Colonic mucosa (tissue), 4 donors: ENCODE data around the gene FRMD5. TPM values are rescaled to one million over a fixed set of nuclear protein-coding genes. Genes with fewer than 3 reads are reported as not detected.

Experiments used
- DNase-seq: peaks from one replicate; pipeline ENCODE4 v3.0.0-alpha.2; 2020
- H3K27ac ChIP-seq: fragments of 200-600 bp; one replicate; pipeline ENCODE4 v1.8.0; 2021
- H3K27me3 ChIP-seq: fragments of 200-600 bp; one replicate; pipeline ENCODE4 v1.8.0; 2021
- H3K36me3 ChIP-seq: fragments of 200-600 bp; one replicate; pipeline ENCODE4 v1.8.0; 2021
- H3K4me1 ChIP-seq: fragments of 200-600 bp; one replicate; pipeline ENCODE4 v1.8.0; 2021; ENCODE audit warnings: mild to moderate bottlenecking
- H3K4me3 ChIP-seq: fragments of 200-600 bp; one replicate; pipeline ENCODE4 v1.8.0; 2021
- H3K9ac ChIP-seq, 2 donors: one replicate each; pipeline ENCODE4 v1.7.0; 2013; ENCODE audit warnings: control low read depth in 2 of 2, low read depth in 2 of 2, low read length in 2 of 2
- H3K9me3 ChIP-seq: fragments of 200-600 bp; one replicate; pipeline ENCODE4 v1.8.0; 2021
- CTCF ChIP-seq: fragments of 200-600 bp; IDR thresholded peaks from one replicate; pipeline ENCODE4 v1.8.0; 2022; ENCODE audit warnings: antibody characterized with exemption, mild to moderate bottlenecking
- intact Hi-C: fragments of 100-400 bp; cut with DNase I; formaldehyde crosslinking; loops from one replicate; pipeline ENCODE4 v1.14.1; 2022
- total RNA-seq, 2 donors: library from RNA; stranded (reverse); fragmentation: NEBNext Ultra II Directional in 1 of 2; extraction: Animal tissue kit (Norgen Biotek cat#: 25700) in 1 of 2; gene quantifications; one replicate each; pipeline ENCODE4 v1.2.1, GENCODE V29; 2021
- donor health status: healthy.
- donor health status: DM: no; HTN: no; CAD: no.
- donor health status: DM: no; HTN: no; CAD: no.

FRMD5 gene
- total RNA-seq, 2 donors from 2014 or later: 2.9 to 3.4 TPM

GRCh38 chr15:44160796-44161195 lies 34.3 kb downstream of the FRMD5 start:
- Histone ChIP-seq H3K9ac (no peak overlapping the region), H3K9me3 (no peaks in the 10 kb centered on the region), H3K27me3 (no peaks in the 10 kb centered on the region), H3K4me3 (no peak overlapping the region), H3K27ac (no peak overlapping the region), H3K36me3 (no peaks in the 10 kb centered on the region), H3K4me1 (no peaks in the 10 kb centered on the region)
- intact Hi-C loops: no loop called here
- no peak for TF ChIP-seq CTCF
- no peak for DNase-seq

GRCh38 chr15:44159492-44159891 lies 35.6 kb downstream of the FRMD5 start:
- Histone ChIP-seq H3K36me3 (no peaks in the 10 kb centered on the region), H3K9ac (no peak overlapping the region), H3K4me3 (no peak overlapping the region), H3K27ac (no peak overlapping the region), H3K9me3 (no peaks in the 10 kb centered on the region), H3K4me1 (no peaks in the 10 kb centered on the region), H3K27me3 (no peaks in the 10 kb centered on the region)
- intact Hi-C loops: no loop called here
- no peak for TF ChIP-seq CTCF
- DNase-seq: no peak

GRCh38 chr15:44158111-44158510 lies 37.0 kb downstream of the FRMD5 start:
- no peak overlapping the region for H3K27ac ChIP-seq
- intact Hi-C loops: no loop called here
- no peak overlapping the region for H3K4me3 ChIP-seq
- no peak for DNase-seq
- H3K9me3 ChIP-seq: no peaks in the 10 kb centered on the region
- no peaks in the 10 kb centered on the region for H3K36me3 ChIP-seq
- H3K27me3 ChIP-seq: no peaks in the 10 kb centered on the region
- H3K4me1 ChIP-seq: no peaks in the 10 kb centered on the region
- H3K9ac ChIP-seq: no peak overlapping the region
- no peak for TF ChIP-seq CTCF

- no peak overlapping the region for H3K27ac ChIP-seq
- H3K27me3 ChIP-seq: no peaks in the 10 kb centered on the region
- no peaks in the 10 kb centered on the region for H3K9me3 ChIP-seq
- intact Hi-C loops: no loop called here
- DNase-seq: no peak
- no peaks in the 10 kb centered on the region for H3K36me3 ChIP-seq
- H3K4me1 ChIP-seq: no peaks in the 10 kb centered on the region
- no peak for TF ChIP-seq CTCF
- no peak overlapping the region for H3K9ac ChIP-seq
- H3K4me3 ChIP-seq: no peak overlapping the region
Measured at GRCh38 chr15:44157679-44158078, 37.4 kb downstream of the FRMD5 start.

GRCh38 chr15:44153352-44153751 lies 41.7 kb downstream of the FRMD5 start:
- H3K27ac ChIP-seq: no peak overlapping the region
- H3K4me1 ChIP-seq: no peaks in the 10 kb centered on the region
- no peaks in the 10 kb centered on the region for H3K9me3 ChIP-seq
- H3K9ac ChIP-seq: no peak overlapping the region
- no peaks in the 10 kb centered on the region for H3K27me3 ChIP-seq
- H3K4me3 ChIP-seq: no peak overlapping the region
- TF ChIP-seq CTCF: no peak
- no peaks in the 10 kb centered on the region for H3K36me3 ChIP-seq
- DNase-seq: no peak
- intact Hi-C loops: no loop called here

- H3K4me3 ChIP-seq: no peak overlapping the region
- no peak for TF ChIP-seq CTCF
- intact Hi-C loops: no loop called here
- H3K9ac ChIP-seq: no peak overlapping the region
- no peaks in the 10 kb centered on the region for H3K36me3 ChIP-seq
- no peak overlapping the region for H3K27ac ChIP-seq
- H3K9me3 ChIP-seq: no peaks in the 10 kb centered on the region
- no peak for DNase-seq
- H3K4me1 ChIP-seq: no peaks in the 10 kb centered on the region
- no peaks in the 10 kb centered on the region for H3K27me3 ChIP-seq
Measured at GRCh38 chr15:44149224-44149623, 45.8 kb downstream of the FRMD5 start.
